HepG2 (cell line): ENCODE measurements around the gene CHADL. TPM values are rescaled to one million over a fixed set of nuclear protein-coding genes. Genes with fewer than 3 reads are reported as not detected.

Experiments used
- DNMT1 ChIP-seq: sonication (generic); formaldehyde crosslinking; IDR thresholded peaks from 2 replicates; pipeline ENCODE4 v1.5.1; 2020; ENCODE audit warnings: mild to moderate bottlenecking, missing genetic modification reagents
- FOXM1 ChIP-seq: sonication (generic); formaldehyde crosslinking; IDR thresholded peaks from 2 replicates; pipeline ENCODE4 v1.5.0; 2020; ENCODE audit warnings: missing genetic modification reagents
- HNRNPH1 ChIP-seq: fragments of 200-400 bp; formaldehyde crosslinking; optimal IDR thresholded peaks from 2 replicates; pipeline ENCODE3; 2017; ENCODE audit warnings: mild to moderate bottlenecking, low read depth, low read length
- SMAD9 ChIP-seq: sonication (generic); formaldehyde crosslinking; IDR thresholded peaks from 2 replicates; pipeline ENCODE4 v1.5.1; 2020; ENCODE audit warnings: mild to moderate bottlenecking, missing genetic modification reagents
- SMYD3 ChIP-seq: sonication (generic); formaldehyde crosslinking; IDR thresholded peaks from 2 replicates; pipeline ENCODE4 v1.8.1; 2023; ENCODE audit warnings: mild to moderate bottlenecking, missing genetic modification reagents
- SSRP1 ChIP-seq: IDR thresholded peaks from 2 replicates; pipeline ENCODE4 v1.6.1; 2016; ENCODE audit warnings: control low read depth
- STAT5B ChIP-seq: sonication (generic); formaldehyde crosslinking; IDR thresholded peaks from 2 replicates; pipeline ENCODE4 v1.4.0; 2020; ENCODE audit warnings: missing genetic modification reagents
- TBX2 ChIP-seq: sonication (generic); formaldehyde crosslinking; IDR thresholded peaks from 2 replicates; pipeline ENCODE4 v1.5.0; 2020; ENCODE audit warnings: missing genetic modification reagents, mild to moderate bottlenecking, borderline replicate concordance
- ZBTB7A ChIP-seq: sonication (generic); formaldehyde crosslinking; IDR thresholded peaks from 2 replicates; pipeline ENCODE4 v1.8.0; 2022; ENCODE audit warnings: mild to moderate bottlenecking, missing genetic modification reagents
- ZFAT ChIP-seq: sonication (generic); formaldehyde crosslinking; conservative IDR thresholded peaks from 2 replicates; pipeline ENCODE4 v1.8.1; 2023; ENCODE audit warnings: missing genetic modification reagents, inconsistent platforms
- ZNF256 ChIP-seq: sonication (generic); formaldehyde crosslinking; conservative IDR thresholded peaks from 2 replicates; pipeline ENCODE4 v1.4.0; 2020; ENCODE audit warnings: missing genetic modification reagents
- ZNF383 ChIP-seq: sonication (generic); formaldehyde crosslinking; IDR thresholded peaks from 2 replicates; pipeline ENCODE4 v1.4.0; 2020; ENCODE audit warnings: missing genetic modification reagents, mild to moderate bottlenecking, borderline replicate concordance
- ZNF781 ChIP-seq: sonication (generic); formaldehyde crosslinking; IDR thresholded peaks from 2 replicates; pipeline ENCODE4 v1.5.1; 2020; ENCODE audit warnings: borderline replicate concordance, mild to moderate bottlenecking, missing genetic modification reagents; ENCODE audit errors: not compliant biosample characterization
- polyA plus RNA-seq, 8 experiments: library from polyadenylated mRNA; depleted of rRNA in 3 of 8; stranded (reverse) in 7 of 8; unstranded in 1 of 8; fragments of >200 nt; fragmentation: Illumina TruSeq in 4 of 8; extraction: Trizol in 4 of 8; gene quantifications; 2 replicates each; pipeline versions ENCODE4 v1.2.1 to v1.2.3, GENCODE V29; 2011 to 2016; ENCODE audit warnings: low read depth in 4 of 8, missing spikeins in 1 of 8, mixed read lengths in 1 of 8; ENCODE audit not compliant: insufficient read depth in 1 of 8
- total RNA-seq, 5 experiments: library from RNA; depleted of rRNA; stranded (reverse); fragments of >200 nt; fragmentation: Illumina TruSeq; extraction: Trizol; gene quantifications; 2 replicates each; pipeline ENCODE4 v1.2.3, GENCODE V29; 2016; ENCODE audit warnings: low read depth in 1 of 5
- TF ChIP-seq, protein P1 (sequence below): IDR thresholded peaks from 2 replicates; pipeline ENCODE4 v1.6.1; 2016; ENCODE audit warnings: low read depth, missing genetic modification reagents, missing compliant biosample characterization
- TF ChIP-seq, protein P2 (sequence below), 2 experiments: sonication (generic) in 1 of 2; formaldehyde crosslinking in 1 of 2; IDR thresholded peaks; 2 replicates each; pipeline versions ENCODE4 v1.4.0 to v1.6.1; 2016 to 2020; ENCODE audit warnings: borderline replicate concordance in 1 of 2, low read depth in 1 of 2, mild to moderate bottlenecking in 1 of 2, missing genetic modification reagents in 1 of 2
- TF ChIP-seq, protein P3 (sequence below): sonication (generic); formaldehyde crosslinking; IDR thresholded peaks from 2 replicates; pipeline ENCODE4 v1.8.1; 2023; ENCODE audit warnings: missing genetic modification reagents, inconsistent platforms, borderline replicate concordance

Gene CHADL
- total and polyA plus RNA-seq, 2 of the 13 experiments (the other 11 are each of a cell fraction or from before 2014, with no cell fraction given): 2.8 to 8.1 TPM

DNA sequence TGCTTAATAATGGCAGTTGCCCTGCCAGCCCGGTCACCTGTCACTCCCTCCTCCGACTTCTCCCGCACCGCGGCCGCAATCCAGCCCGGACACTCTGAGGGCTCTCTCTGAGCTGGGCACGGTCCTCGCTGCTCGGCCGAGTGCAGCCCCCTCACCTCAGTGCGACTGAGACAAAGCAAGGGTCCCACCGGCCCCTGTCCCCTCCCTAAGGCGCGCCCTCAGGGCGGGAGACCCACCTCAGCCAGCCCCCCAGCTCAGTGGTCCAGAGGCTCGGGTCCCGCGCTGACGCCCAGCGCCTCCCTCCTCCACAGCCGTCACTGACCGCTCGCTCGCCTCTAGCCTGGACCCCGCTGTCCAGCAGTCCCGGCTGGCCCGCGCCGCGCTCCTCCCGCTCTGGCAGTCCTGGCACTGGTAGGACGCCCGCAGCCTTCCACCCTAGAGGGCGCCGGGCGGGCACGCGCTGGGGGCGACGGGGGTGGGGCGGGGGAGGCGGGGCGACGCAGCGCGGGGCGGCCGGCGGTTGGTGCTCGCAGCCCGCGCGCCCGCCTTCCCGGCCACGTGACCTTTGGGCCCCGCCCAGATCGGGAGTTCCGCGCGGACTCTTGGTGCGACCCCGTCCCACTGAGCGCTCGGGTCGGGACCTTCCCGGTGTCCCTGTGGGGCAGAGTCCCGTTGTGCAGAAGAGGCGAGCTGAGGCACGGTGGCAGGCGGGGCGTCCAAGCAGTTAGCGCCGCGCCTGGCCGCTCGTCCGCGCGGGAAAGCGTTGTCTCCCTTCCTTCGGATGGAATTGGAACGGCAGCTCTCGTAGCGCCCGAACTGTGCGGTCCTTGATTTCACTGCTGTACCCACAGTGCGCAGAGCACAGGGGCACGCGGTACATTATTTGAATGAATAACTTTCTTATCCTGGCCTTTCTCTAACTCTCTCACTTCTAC is 43.4 kb downstream of the CHADL start (continued):
- TF ChIP-seq, protein P1, sequence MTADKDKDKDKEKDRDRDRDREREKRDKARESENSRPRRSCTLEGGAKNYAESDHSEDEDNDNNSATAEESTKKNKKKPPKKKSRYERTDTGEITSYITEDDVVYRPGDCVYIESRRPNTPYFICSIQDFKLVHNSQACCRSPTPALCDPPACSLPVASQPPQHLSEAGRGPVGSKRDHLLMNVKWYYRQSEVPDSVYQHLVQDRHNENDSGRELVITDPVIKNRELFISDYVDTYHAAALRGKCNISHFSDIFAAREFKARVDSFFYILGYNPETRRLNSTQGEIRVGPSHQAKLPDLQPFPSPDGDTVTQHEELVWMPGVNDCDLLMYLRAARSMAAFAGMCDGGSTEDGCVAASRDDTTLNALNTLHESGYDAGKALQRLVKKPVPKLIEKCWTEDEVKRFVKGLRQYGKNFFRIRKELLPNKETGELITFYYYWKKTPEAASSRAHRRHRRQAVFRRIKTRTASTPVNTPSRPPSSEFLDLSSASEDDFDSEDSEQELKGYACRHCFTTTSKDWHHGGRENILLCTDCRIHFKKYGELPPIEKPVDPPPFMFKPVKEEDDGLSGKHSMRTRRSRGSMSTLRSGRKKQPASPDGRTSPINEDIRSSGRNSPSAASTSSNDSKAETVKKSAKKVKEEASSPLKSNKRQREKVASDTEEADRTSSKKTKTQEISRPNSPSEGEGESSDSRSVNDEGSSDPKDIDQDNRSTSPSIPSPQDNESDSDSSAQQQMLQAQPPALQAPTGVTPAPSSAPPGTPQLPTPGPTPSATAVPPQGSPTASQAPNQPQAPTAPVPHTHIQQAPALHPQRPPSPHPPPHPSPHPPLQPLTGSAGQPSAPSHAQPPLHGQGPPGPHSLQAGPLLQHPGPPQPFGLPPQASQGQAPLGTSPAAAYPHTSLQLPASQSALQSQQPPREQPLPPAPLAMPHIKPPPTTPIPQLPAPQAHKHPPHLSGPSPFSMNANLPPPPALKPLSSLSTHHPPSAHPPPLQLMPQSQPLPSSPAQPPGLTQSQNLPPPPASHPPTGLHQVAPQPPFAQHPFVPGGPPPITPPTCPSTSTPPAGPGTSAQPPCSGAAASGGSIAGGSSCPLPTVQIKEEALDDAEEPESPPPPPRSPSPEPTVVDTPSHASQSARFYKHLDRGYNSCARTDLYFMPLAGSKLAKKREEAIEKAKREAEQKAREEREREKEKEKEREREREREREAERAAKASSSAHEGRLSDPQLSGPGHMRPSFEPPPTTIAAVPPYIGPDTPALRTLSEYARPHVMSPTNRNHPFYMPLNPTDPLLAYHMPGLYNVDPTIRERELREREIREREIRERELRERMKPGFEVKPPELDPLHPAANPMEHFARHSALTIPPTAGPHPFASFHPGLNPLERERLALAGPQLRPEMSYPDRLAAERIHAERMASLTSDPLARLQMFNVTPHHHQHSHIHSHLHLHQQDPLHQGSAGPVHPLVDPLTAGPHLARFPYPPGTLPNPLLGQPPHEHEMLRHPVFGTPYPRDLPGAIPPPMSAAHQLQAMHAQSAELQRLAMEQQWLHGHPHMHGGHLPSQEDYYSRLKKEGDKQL: no peak
- TF ChIP-seq FOXM1 (CRISPR knock-in tag) (no peak), HNRNPH1 (no peak), STAT5B (CRISPR knock-in tag) (no peak), SSRP1 (CRISPR knock-in tag) (no peak), SMAD9 (CRISPR knock-in tag) (no peak), ZBTB7A (CRISPR knock-in tag) (peak; percentile 65; the same call in 1 of the 2 replicates), DNMT1 (no peak), ZNF383 (no peak), ZFAT (no peak), TBX2 (CRISPR knock-in tag) (peak; percentile 64), ZNF256 (CRISPR knock-in tag) (no peak), SMYD3 (CRISPR knock-in tag) (no peak), ZNF781 (CRISPR knock-in tag) (peak; percentile 5)
- TF ChIP-seq, protein P2, sequence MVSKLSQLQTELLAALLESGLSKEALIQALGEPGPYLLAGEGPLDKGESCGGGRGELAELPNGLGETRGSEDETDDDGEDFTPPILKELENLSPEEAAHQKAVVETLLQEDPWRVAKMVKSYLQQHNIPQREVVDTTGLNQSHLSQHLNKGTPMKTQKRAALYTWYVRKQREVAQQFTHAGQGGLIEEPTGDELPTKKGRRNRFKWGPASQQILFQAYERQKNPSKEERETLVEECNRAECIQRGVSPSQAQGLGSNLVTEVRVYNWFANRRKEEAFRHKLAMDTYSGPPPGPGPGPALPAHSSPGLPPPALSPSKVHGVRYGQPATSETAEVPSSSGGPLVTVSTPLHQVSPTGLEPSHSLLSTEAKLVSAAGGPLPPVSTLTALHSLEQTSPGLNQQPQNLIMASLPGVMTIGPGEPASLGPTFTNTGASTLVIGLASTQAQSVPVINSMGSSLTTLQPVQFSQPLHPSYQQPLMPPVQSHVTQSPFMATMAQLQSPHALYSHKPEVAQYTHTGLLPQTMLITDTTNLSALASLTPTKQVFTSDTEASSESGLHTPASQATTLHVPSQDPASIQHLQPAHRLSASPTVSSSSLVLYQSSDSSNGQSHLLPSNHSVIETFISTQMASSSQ (IDR thresholded peaks at IDR 0.05; ENCODE audit: low read depth): no peak
- TF ChIP-seq, protein P2 (CRISPR knock-in tag; IDR thresholded peaks at IDR 0.05; ENCODE audit: borderline replicate concordance): 0 out of 2 replicates have a peak, but pooled peaks have one; percentile 33
- TF ChIP-seq, protein P3, sequence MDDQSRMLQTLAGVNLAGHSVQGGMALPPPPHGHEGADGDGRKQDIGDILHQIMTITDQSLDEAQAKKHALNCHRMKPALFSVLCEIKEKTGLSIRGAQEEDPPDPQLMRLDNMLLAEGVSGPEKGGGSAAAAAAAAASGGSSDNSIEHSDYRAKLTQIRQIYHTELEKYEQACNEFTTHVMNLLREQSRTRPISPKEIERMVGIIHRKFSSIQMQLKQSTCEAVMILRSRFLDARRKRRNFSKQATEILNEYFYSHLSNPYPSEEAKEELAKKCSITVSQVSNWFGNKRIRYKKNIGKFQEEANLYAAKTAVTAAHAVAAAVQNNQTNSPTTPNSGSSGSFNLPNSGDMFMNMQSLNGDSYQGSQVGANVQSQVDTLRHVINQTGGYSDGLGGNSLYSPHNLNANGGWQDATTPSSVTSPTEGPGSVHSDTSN (CRISPR knock-in tag): no peak
